ENCODE data around the gene OTOA.
"Not testable (repeated sequence)": the region's sequence is repeated elsewhere in the genome, so short reads cannot be mapped to it uniquely, and the experiment has no call there.

Gene OTOA

GRCh38 chr16:21727344-21727743 lies 63.6 kb downstream of the OTOA start:
- no peak for DNase-seq

- not testable (repeated sequence) for DNase-seq
Observed at GRCh38 chr16:21731233-21731632, 67.5 kb downstream of the OTOA start.

- not testable (repeated sequence) for DNase-seq
Observed at GRCh38 chr16:21740637-21741036, 76.9 kb downstream of the OTOA start.

- peak; percentile 31 to 37 for DNase-seq
Observed at GRCh38 chr16:21756192-21757079, 92.7 kb downstream of the OTOA start.

GRCh38 chr16:21757080-21757671 lies 93.4 kb downstream of the OTOA start:
- not testable (repeated sequence) for DNase-seq

- DNase-seq, result not testable (repeated sequence)
Observed at GRCh38 chr16:21768280-21768679, 104.5 kb downstream of the OTOA start.

GRCh38 chr16:21768810-21769209 lies 105.0 kb downstream of the OTOA start:
- DNase-seq, result not testable (repeated sequence)

- DNase-seq, result not testable (repeated sequence)
Observed at GRCh38 chr16:21769284-21769683, 105.5 kb downstream of the OTOA start.

GRCh38 chr16:21770584-21770983 lies 106.8 kb downstream of the OTOA start:
- DNase-seq, result not testable (repeated sequence)

GRCh38 chr16:21772547-21773206 lies 108.9 kb downstream of the OTOA start:
- not testable (repeated sequence) for DNase-seq

- not testable (repeated sequence) for DNase-seq
Observed at GRCh38 chr16:21773207-21773553, 109.4 kb downstream of the OTOA start.

GRCh38 chr16:21780525-21780924 lies 116.8 kb downstream of the OTOA start:
- not testable (repeated sequence) for DNase-seq

- DNase-seq, result not testable (repeated sequence)
Observed at GRCh38 chr16:21790506-21790905, 126.7 kb downstream of the OTOA start.

- not testable (repeated sequence) for DNase-seq
Observed at GRCh38 chr16:21793310-21793709, 129.5 kb downstream of the OTOA start.

GRCh38 chr16:21798601-21799000 lies 134.8 kb downstream of the OTOA start:
- not testable (repeated sequence) for DNase-seq

- peak in 1 of 2 experiments; percentile 34 for DNase-seq
Observed at GRCh38 chr16:21801538-21802374, 138.0 kb downstream of the OTOA start.

- DNase-seq, result not testable (repeated sequence)
Observed at GRCh38 chr16:21802375-21802663, 138.6 kb downstream of the OTOA start.
